ENCODE measurements around the gene PRND. TPM values are rescaled to one million over a fixed set of nuclear protein-coding genes. Genes with fewer than 3 reads are reported as not detected.
"Not testable (repeated sequence)": the region's sequence is repeated elsewhere in the genome, so short reads cannot be mapped to it uniquely, and the experiment has no call there.

PRND gene
- polyA plus RNA-seq (ENCODE audit: insufficient read length) = 3.0 TPM
- long read RNA-seq, donor 1, partial matches to known transcripts = 0 of 1 reads
- long read RNA-seq, donor 1, other reads (novel, unspliced or antisense) = 0 of 1 reads
- long read RNA-seq, donor 2, partial matches to known transcripts = 0 of 1 reads
- long read RNA-seq, donor 2, other reads (novel, unspliced or antisense) = 0 of 1 reads
- long read RNA-seq, donor 3, partial matches to known transcripts = 0 of 1 reads
- long read RNA-seq, donor 3, other reads (novel, unspliced or antisense) = 0 of 1 reads
- long read RNA-seq, donor 4, partial matches to known transcripts = 0 of 1 reads
- long read RNA-seq, donor 4, other reads (novel, unspliced or antisense) = 0 of 1 reads
- long read RNA-seq, donor 5, partial matches to known transcripts = 0 of 2 reads
- long read RNA-seq, donor 5, other reads (novel, unspliced or antisense) = 0 of 2 reads
- long read RNA-seq, donor 6, partial matches to known transcripts = 0 of 1 reads
- long read RNA-seq, donor 6, other reads (novel, unspliced or antisense) = 0 of 1 reads
- long read RNA-seq, donor 7, partial matches to known transcripts = 0 of 2 reads
- long read RNA-seq, donor 7, other reads (novel, unspliced or antisense) = 0 of 2 reads
- long read RNA-seq, donor 8 = 0 reads

GRCh38 chr20:4721719-4722118, at the start of gene PRND:
TSS of gene PRND (plus strand) at chr20:4721909. CDS start at chr20:4724552, 2,643 bp downstream.
- DNase-seq = no peak

- no peak for DNase-seq
Observed at GRCh38 chr20:4672948-4673347, 48.8 kb upstream of the PRND start.

GRCh38 chr20:4673371-4674001, 48.2 kb upstream of the PRND start:
- DNase-seq = no peak

GRCh38 chr20:4674672-4675071, 47.0 kb upstream of the PRND start:
- DNase-seq = no peak

- no peak for DNase-seq
Observed at GRCh38 chr20:4677846-4678245, 43.9 kb upstream of the PRND start.

GRCh38 chr20:4681401-4681800, 40.3 kb upstream of the PRND start:
- no peak for DNase-seq

GRCh38 chr20:4681991-4682401, 39.7 kb upstream of the PRND start:
- no peak for DNase-seq

- no peak for DNase-seq
Observed at GRCh38 chr20:4682682-4683081, 39.0 kb upstream of the PRND start.

GRCh38 chr20:4683261-4683660, 38.4 kb upstream of the PRND start:
- no peak for DNase-seq

GRCh38 chr20:4684837-4685413, 36.8 kb upstream of the PRND start:
- DNase-seq = no peak

- no peak for DNase-seq
Observed at GRCh38 chr20:4685923-4686221, 35.8 kb upstream of the PRND start.

- no peak for DNase-seq
Observed at GRCh38 chr20:4688305-4688704, 33.4 kb upstream of the PRND start.

- no peak for DNase-seq
Observed at GRCh38 chr20:4689220-4689619, 32.5 kb upstream of the PRND start.

GRCh38 chr20:4691753-4692152, 30.0 kb upstream of the PRND start:
- no peak for DNase-seq

- DNase-seq = no peak
Observed at GRCh38 chr20:4694076-4694475, 27.6 kb upstream of the PRND start.

GRCh38 chr20:4697189-4697830, 24.4 kb upstream of the PRND start:
- no peak for DNase-seq

- DNase-seq = no peak
Observed at GRCh38 chr20:4697831-4698221, 23.9 kb upstream of the PRND start.

GRCh38 chr20:4699216-4699615, 22.5 kb upstream of the PRND start:
- DNase-seq = no peak

- no peak for DNase-seq
Observed at GRCh38 chr20:4699957-4700356, 21.8 kb upstream of the PRND start.

GRCh38 chr20:4702562-4703280, 19.0 kb upstream of the PRND start:
- DNase-seq = no peak

GRCh38 chr20:4703281-4703676, 18.4 kb upstream of the PRND start:
- no peak for DNase-seq

- DNase-seq = not testable (repeated sequence)
Observed at GRCh38 chr20:4706941-4707340, 14.8 kb upstream of the PRND start.

Data from left kidney (tissue), 8 donors.